B cell (primary cell): ENCODE measurements around the gene GPC5.

Experiments used
- CTCF ChIP-seq: fragments of 200-600 bp; IDR thresholded peaks from one replicate; pipeline ENCODE4 v1.8.0; 2022; ENCODE audit warnings: antibody characterized with exemption, mild to moderate bottlenecking
- EZH2 ChIP-seq: IDR thresholded peaks from 2 replicates; pipeline ENCODE4 v1.6.1; 2012; ENCODE audit warnings: borderline replicate concordance, low read depth, mild to moderate bottlenecking, moderate library complexity, low read length; ENCODE audit not compliant: insufficient read depth, poor library complexity, severe bottlenecking

- TF ChIP-seq CTCF = no peak
- no peak for TF ChIP-seq EZH2
Measured at GRCh38 chr13:92575777-92576176, 1177.4 kb downstream of the GPC5 start.
